Spleen (tissue), 11 donors: ENCODE measurements around the gene DAPK2. TPM values are rescaled to one million over a fixed set of nuclear protein-coding genes. Genes with fewer than 3 reads are reported as not detected.

Experiments used
- DNase-seq: peaks from one replicate; pipeline ENCODE4 v3.0.0-alpha.2; 2020
- H3K27ac ChIP-seq, 8 donors: fragments of 200-600 bp; sonication (generic) in 7 of 8; 1 replicate in 4 of 8; 2 replicates in 4 of 8; pipeline versions ENCODE4 v1.5.0 to v1.8.0; 2016 to 2021; ENCODE audit warnings: inconsistent platforms in 4 of 8, mild to moderate bottlenecking in 4 of 8, moderate library complexity in 1 of 8
- H3K27me3 ChIP-seq, 7 donors: fragments of 200-600 bp; sonication (generic) in 6 of 7; replicated peaks in 1 of 7; 1 replicate in 4 of 7; 2 replicates in 3 of 7; pipeline versions ENCODE4 v1.5.0 to v1.8.0; 2016 to 2021; ENCODE audit warnings: inconsistent platforms in 3 of 7, mild to moderate bottlenecking in 1 of 7
- H3K36me3 ChIP-seq, 6 donors: fragments of 200-600 bp; sonication (generic) in 5 of 6; 1 replicate in 4 of 6; 2 replicates in 2 of 6; pipeline versions ENCODE4 v1.5.0 to v1.8.0; 2016 to 2021; ENCODE audit warnings: inconsistent platforms in 2 of 6
- H3K4me1 ChIP-seq, 6 donors: fragments of 200-600 bp; sonication (generic) in 5 of 6; 1 replicate in 3 of 6; 2 replicates in 3 of 6; pipeline versions ENCODE4 v1.5.0 to v1.8.0; 2016 to 2021; ENCODE audit warnings: inconsistent platforms in 3 of 6
- H3K4me3 ChIP-seq, 8 donors: fragments of 200-600 bp; sonication (generic) in 7 of 8; 1 replicate in 4 of 8; 2 replicates in 4 of 8; pipeline versions ENCODE4 v1.5.0 to v1.8.0; 2016 to 2021; ENCODE audit warnings: inconsistent platforms in 4 of 8, mild to moderate bottlenecking in 4 of 8, moderate library complexity in 2 of 8
- H3K9me3 ChIP-seq, 8 donors: fragments of 200-600 bp; sonication (generic) in 7 of 8; 1 replicate in 4 of 8; 2 replicates in 4 of 8; pipeline versions ENCODE4 v1.5.0 to v1.8.0; 2016 to 2021; ENCODE audit warnings: inconsistent platforms in 4 of 8
- POLR2A ChIP-seq, 3 donors: fragments of 450-650 bp; IDR thresholded peaks; one replicate each; pipeline ENCODE4 v1.5.1; 2017; ENCODE audit warnings: antibody characterized with exemption in 3 of 3, mild to moderate bottlenecking in 1 of 3
- POLR2AphosphoS5 ChIP-seq, 3 donors: sonication (generic); formaldehyde crosslinking; IDR thresholded peaks; one replicate each; pipeline ENCODE4 v1.5.1; 2017; ENCODE audit warnings: antibody characterized with exemption in 3 of 3
- WGBS, 5 donors: extraction: QIAGEN DNeasy Blood & Tissue Kit in 3 of 5; methylation state at CpG; one replicate each; pipeline versions ENCODE4 v1.1.5 to v1.1.7; 2013 to 2018; 5-methylcytosine and 5-hydroxymethylcytosine counted together
- intact Hi-C: fragments of 100-400 bp; cut with DNase I; formaldehyde crosslinking; loops from one replicate; pipeline ENCODE4 v1.15.0; 2023; ENCODE audit warnings: low total_unique reads
- polyA plus RNA-seq, 3 donors: library from polyadenylated mRNA; stranded (reverse); fragments of 200-250 nt; gene quantifications; one replicate each; pipeline ENCODE4 v1.2.1, GENCODE V29; 2013
- total RNA-seq, 7 donors: library from RNA; depleted of rRNA in 3 of 7; stranded (reverse); fragments of >200 nt in 3 of 7; fragmentation: NEBNext Ultra II Directional in 4 of 7; extraction: Animal tissue kit (Norgen Biotek cat#: 25700) in 4 of 7; gene quantifications; one replicate each; pipeline versions ENCODE4 v1.1.0 to v1.2.1, GENCODE V29; 2016 to 2021
- TF ChIP-seq, protein P1 (sequence below), 11 experiments: fragments of 200-600 bp in 7 of 11; fragments of 450-650 bp in 4 of 11; sonication (generic) in 4 of 11; IDR thresholded peaks in 8 of 11; conservative IDR thresholded peaks in 3 of 11; 1 replicate in 7 of 11; 2 replicates in 4 of 11; pipeline versions ENCODE4 v1.4.0 to v1.8.0; 2016 to 2021; ENCODE audit warnings: antibody characterized with exemption in 11 of 11, inconsistent platforms in 4 of 11, mild to moderate bottlenecking in 1 of 11
- donor health status: healthy with polysubstance abuse.
- donor health status: DM: no; HTN: no; CAD: no; lungs with moderate emphysema.
- donor health status: DM: no; HTN: no; CAD: no.
- donor health status: Bipolar disorder and iron deficiency.
- donor health status: healthy.
- donor health status: DM: no; HTN: no; CAD: no.
- donor health status: DM: yes; HTN: yes; CAD: no.

Gene DAPK2
- total and polyA plus RNA-seq, 10 donors = 4.9 to 38.3 (median 15.5) TPM

DNA sequence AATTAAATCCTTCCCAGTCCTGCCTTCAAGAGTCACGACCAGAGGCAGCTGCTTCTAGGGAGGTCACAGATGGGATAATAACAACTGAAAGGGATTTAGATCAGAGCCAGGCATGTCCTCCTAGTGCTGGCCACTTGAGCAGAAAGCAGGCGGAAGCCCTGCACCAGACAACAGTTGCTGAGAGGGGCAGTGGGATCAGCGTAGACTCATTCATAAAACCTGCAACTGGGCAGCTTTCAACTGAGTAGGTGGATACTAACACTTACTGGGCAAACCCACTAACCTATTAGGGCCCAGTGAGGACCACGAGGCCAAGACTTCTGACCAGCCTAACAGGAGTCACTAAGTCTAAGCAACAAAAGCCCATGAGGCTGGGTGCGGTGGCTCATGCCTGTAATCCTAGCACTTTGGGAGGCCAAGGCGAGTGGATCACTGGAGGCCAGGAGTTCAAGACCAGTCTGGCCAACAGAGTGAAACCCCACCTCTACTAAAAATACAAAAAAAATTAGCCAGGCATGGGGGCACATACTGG lies 67.0 kb downstream of the DAPK2 start:
- no peak for TF ChIP-seq POLR2AphosphoS5 (IDR thresholded peaks at IDR 0.05)
- H3K27ac ChIP-seq = no peak overlapping the region
- intact Hi-C loops = no loop called here
- DNase-seq = peak; percentile 6
- peaks cover 0 to 27% (median 12%) of the 10 kb centered on the region in 6 donors for H3K4me1 ChIP-seq
- WGBS, 5 donors = 47 to 94% (median 74%) methylated on average over 5 to 6 of the region's 6 CpGs
- H3K27me3 ChIP-seq = no peaks in the 10 kb centered on the region
- no peaks in the 10 kb centered on the region for H3K9me3 ChIP-seq
- H3K36me3 ChIP-seq = peaks cover 0 to 31% (median 0%) of the 10 kb centered on the region in 6 donors
- H3K4me3 ChIP-seq = no peak overlapping the region

DNA sequence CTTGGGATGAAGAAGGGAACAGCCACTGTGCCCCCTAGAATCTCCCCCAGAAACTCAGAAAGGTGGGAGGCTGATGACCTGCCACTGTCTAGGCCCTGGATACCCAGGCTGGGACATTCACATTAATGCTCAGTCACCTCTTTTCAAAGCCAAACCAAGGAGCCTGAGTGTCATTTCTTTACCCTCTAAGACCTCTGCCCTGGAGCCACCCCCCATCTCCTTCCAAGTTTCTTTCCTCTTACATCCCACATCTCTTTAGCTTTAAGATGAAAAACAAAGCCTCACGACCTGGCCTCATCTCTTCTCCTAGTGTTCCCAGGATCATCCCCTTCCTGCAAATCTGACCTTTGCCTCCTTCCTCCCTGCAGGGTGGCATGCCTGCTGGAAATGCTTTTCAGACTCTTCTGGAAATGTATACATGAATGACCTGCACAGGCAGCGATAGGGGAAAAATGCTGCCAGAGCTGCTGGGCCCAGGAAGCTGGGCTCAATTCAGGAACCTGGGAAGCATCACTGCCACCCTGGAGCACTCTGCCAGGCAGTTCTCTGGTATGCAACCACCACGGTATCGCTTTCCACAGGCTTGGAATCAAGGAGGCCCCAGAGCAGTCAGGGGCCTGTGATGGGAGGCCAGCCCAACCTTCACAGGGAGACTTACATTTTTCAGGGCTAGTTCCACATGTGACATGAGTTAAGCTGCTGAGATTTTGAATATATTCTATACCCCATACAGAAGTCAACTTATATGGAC lies 67.6 kb downstream of the DAPK2 start:
- TF ChIP-seq POLR2AphosphoS5 (IDR thresholded peaks at IDR 0.05) = no peak
- TF ChIP-seq, protein P1, sequence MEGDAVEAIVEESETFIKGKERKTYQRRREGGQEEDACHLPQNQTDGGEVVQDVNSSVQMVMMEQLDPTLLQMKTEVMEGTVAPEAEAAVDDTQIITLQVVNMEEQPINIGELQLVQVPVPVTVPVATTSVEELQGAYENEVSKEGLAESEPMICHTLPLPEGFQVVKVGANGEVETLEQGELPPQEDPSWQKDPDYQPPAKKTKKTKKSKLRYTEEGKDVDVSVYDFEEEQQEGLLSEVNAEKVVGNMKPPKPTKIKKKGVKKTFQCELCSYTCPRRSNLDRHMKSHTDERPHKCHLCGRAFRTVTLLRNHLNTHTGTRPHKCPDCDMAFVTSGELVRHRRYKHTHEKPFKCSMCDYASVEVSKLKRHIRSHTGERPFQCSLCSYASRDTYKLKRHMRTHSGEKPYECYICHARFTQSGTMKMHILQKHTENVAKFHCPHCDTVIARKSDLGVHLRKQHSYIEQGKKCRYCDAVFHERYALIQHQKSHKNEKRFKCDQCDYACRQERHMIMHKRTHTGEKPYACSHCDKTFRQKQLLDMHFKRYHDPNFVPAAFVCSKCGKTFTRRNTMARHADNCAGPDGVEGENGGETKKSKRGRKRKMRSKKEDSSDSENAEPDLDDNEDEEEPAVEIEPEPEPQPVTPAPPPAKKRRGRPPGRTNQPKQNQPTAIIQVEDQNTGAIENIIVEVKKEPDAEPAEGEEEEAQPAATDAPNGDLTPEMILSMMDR (IDR thresholded peaks at IDR 0.05 in 8 of 11, conservative IDR thresholded peaks at IDR 0.05 in 3 of 11) = no peak
- no peak for TF ChIP-seq POLR2A (IDR thresholded peaks at IDR 0.05)
- WGBS, 5 donors = 79 to 90% (median 85%) methylated on average over 4 of the region's 4 CpGs
- Histone ChIP-seq H3K4me3 (no peak overlapping the region), H3K9me3 (no peaks in the 10 kb centered on the region), H3K36me3 (peaks cover 0 to 31% (median 0%) of the 10 kb centered on the region in 6 donors), H3K27ac (no peak overlapping the region), H3K27me3 (no peaks in the 10 kb centered on the region), H3K4me1 (peaks cover 0 to 23% (median 11%) of the 10 kb centered on the region in 6 donors)
- intact Hi-C loops = no loop called here
- peak; percentile 14 for DNase-seq

DNA sequence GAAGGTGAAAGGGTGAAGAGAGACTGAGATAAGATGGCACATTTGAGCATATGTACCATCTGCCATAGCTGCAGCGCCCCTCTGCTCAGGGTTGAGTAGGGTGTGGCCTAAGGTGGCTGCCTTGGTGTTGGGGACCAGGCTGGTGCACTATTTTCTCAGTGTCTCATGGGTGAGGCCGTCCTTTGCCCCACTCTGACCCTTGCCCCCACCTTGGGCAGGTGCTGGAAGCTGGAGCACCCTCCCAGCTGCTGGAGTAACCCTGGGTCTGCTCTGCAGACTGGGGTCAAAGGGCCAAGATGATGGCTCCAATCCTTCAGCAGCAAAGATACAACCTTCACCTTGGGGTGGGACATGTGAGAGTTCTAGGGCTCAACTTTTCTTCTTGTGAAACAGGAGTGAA lies 69.2 kb downstream of the DAPK2 start:
- no peaks in the 10 kb centered on the region for H3K27me3 ChIP-seq
- H3K36me3 ChIP-seq = peaks cover 0 to 20% (median 0%) of the 10 kb centered on the region in 6 donors
- no peak overlapping the region for H3K27ac ChIP-seq
- intact Hi-C loops = no loop called here
- no peak for DNase-seq
- peaks cover 0 to 14% (median 2%) of the 10 kb centered on the region in 6 donors for H3K4me1 ChIP-seq
- H3K9me3 ChIP-seq = no peaks in the 10 kb centered on the region
- H3K4me3 ChIP-seq = no peak overlapping the region
- 77 to 98% (median 92%) methylated on average over 2 of the region's 2 CpGs for WGBS, 5 donors
- TF ChIP-seq POLR2AphosphoS5 (IDR thresholded peaks at IDR 0.05) (no peak), POLR2A (IDR thresholded peaks at IDR 0.05) (no peak)
- TF ChIP-seq, protein P1 (IDR thresholded peaks at IDR 0.05 in 8 of 11, conservative IDR thresholded peaks at IDR 0.05 in 3 of 11) = no peak

DNA sequence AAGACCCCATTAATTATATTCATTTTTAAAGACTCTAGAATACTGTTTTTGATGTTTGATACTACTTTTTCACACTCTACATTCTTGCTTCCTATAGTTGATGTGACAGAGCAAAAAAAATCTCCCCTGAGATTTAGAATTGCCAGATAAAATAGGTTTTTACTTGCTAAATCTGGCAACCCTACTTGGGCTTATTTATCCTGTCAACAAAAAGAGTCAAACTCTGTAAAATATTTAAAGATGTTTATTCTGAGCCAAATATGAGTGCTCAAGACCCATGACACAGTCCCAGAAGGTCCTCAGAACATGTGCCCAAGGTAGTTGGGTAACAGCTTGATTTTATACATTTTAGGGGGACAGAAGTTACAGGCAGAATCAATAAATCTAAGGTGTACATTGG lies 72.3 kb downstream of the DAPK2 start:
- Histone ChIP-seq H3K27ac (no peak overlapping the region), H3K9me3 (no peaks in the 10 kb centered on the region), H3K36me3 (peaks cover 0 to 24% (median 0%) of the 10 kb centered on the region in 6 donors), H3K4me1 (peaks cover 12 to 41% (median 28%) of the 10 kb centered on the region in 6 donors), H3K4me3 (no peak overlapping the region), H3K27me3 (no peaks in the 10 kb centered on the region)
- intact Hi-C loops = no loop called here
- no peak for DNase-seq
- TF ChIP-seq, protein P1 (IDR thresholded peaks at IDR 0.05 in 8 of 11, conservative IDR thresholded peaks at IDR 0.05 in 3 of 11) = no peak
- TF ChIP-seq POLR2A (IDR thresholded peaks at IDR 0.05) (no peak), POLR2AphosphoS5 (IDR thresholded peaks at IDR 0.05) (no peak)
